ENCODE measurements around the gene COX7A2. TPM values are rescaled to one million over a fixed set of nuclear protein-coding genes. Genes with fewer than 3 reads are reported as not detected.

The COX7A2 gene
- total RNA-seq, 6 donors from 2014 or later: 38.8 to 309 (median 181) TPM

- WGBS, 2 donors: 78 to 84% methylated on average over 4 of the region's 4 CpGs
- ATAC-seq (ENCODE audit: low FRiP score in 2 of 2) (no peak), DNase-seq (no peak)
- Histone ChIP-seq H3K27ac (no peak overlapping the region), H3K9me3 (no peaks in the 10 kb centered on the region), H3K4me1 (peaks cover 0 to 41% (median 0%) of the 10 kb centered on the region in 4 donors), H3K27me3 (no peaks in the 10 kb centered on the region), H3K4me3 (no peak overlapping the region), H3K36me3 (no peaks in the 10 kb centered on the region)
- no peak for TF ChIP-seq POLR2A (IDR thresholded peaks at IDR 0.05)
- TF ChIP-seq POLR2AphosphoS5 (IDR thresholded peaks at IDR 0.05): no peak
- TF ChIP-seq EP300 (IDR thresholded peaks at IDR 0.05): no peak
- TF ChIP-seq CTCF (IDR thresholded peaks at IDR 0.05): no peak
Observed at GRCh38 chr6:75221116-75221515, 22.5 kb downstream of the COX7A2 start.

- no peak for ATAC-seq (ENCODE audit: low FRiP score in 2 of 2)
- TF ChIP-seq EP300 (IDR thresholded peaks at IDR 0.05) (no peak), CTCF (IDR thresholded peaks at IDR 0.05) (no peak), POLR2AphosphoS5 (IDR thresholded peaks at IDR 0.05) (no peak), POLR2A (IDR thresholded peaks at IDR 0.05) (no peak)
- 58 to 75% methylated on average over 1 of the region's 1 CpG for WGBS, 2 donors
- Histone ChIP-seq H3K4me1 (peaks cover 0 to 38% (median 0%) of the 10 kb centered on the region in 4 donors), H3K27me3 (no peaks in the 10 kb centered on the region), H3K27ac (peak overlapping the region in 1 of 4 donors; percentile 8), H3K9me3 (no peaks in the 10 kb centered on the region), H3K4me3 (no peak overlapping the region), H3K36me3 (no peaks in the 10 kb centered on the region)
- DNase-seq: no peak
Observed at GRCh38 chr6:75220357-75220756, 23.2 kb downstream of the COX7A2 start.

- Histone ChIP-seq H3K36me3 (no peaks in the 10 kb centered on the region), H3K9me3 (no peaks in the 10 kb centered on the region), H3K4me3 (no peak overlapping the region), H3K4me1 (peaks cover 0 to 38% (median 0%) of the 10 kb centered on the region in 4 donors), H3K27me3 (no peaks in the 10 kb centered on the region), H3K27ac (no peak overlapping the region)
- no peak for ATAC-seq (ENCODE audit: low FRiP score in 2 of 2)
- TF ChIP-seq EP300 (IDR thresholded peaks at IDR 0.05): no peak
- TF ChIP-seq POLR2A (IDR thresholded peaks at IDR 0.05): no peak
- TF ChIP-seq CTCF (IDR thresholded peaks at IDR 0.05): no peak
- no peak for TF ChIP-seq POLR2AphosphoS5 (IDR thresholded peaks at IDR 0.05)
- WGBS, 2 donors: 72 to 78% methylated on average over 3 of the region's 3 CpGs
- DNase-seq: no peak
Observed at GRCh38 chr6:75219263-75219662, 24.3 kb downstream of the COX7A2 start.

GRCh38 chr6:75217193-75217592 lies 26.4 kb downstream of the COX7A2 start:
- H3K4me3 ChIP-seq: no peak overlapping the region
- H3K27ac ChIP-seq: peak overlapping the region in 3 of 4 donors; percentile 38 to 58 (median 55)
- ATAC-seq (ENCODE audit: low FRiP score in 2 of 2) (peak in 1 of 2 donors; percentile 76), DNase-seq (no peak)
- no peaks in the 10 kb centered on the region for H3K36me3 ChIP-seq
- H3K27me3 ChIP-seq: no peaks in the 10 kb centered on the region
- peaks cover 0 to 33% (median 0%) of the 10 kb centered on the region in 4 donors for H3K4me1 ChIP-seq
- H3K9me3 ChIP-seq: no peaks in the 10 kb centered on the region
- 23 to 26% methylated on average over 4 of the region's 4 CpGs for WGBS, 2 donors
- TF ChIP-seq EP300 (IDR thresholded peaks at IDR 0.05) (peak in 2 of 4 donors; percentile 35 to 59), POLR2AphosphoS5 (IDR thresholded peaks at IDR 0.05) (peak in 1 of 2 donors; percentile 25), CTCF (IDR thresholded peaks at IDR 0.05) (no peak), POLR2A (IDR thresholded peaks at IDR 0.05) (no peak)

- no peaks in the 10 kb centered on the region for H3K9me3 ChIP-seq
- H3K27me3 ChIP-seq: no peaks in the 10 kb centered on the region
- no peak overlapping the region for H3K4me3 ChIP-seq
- H3K36me3 ChIP-seq: no peaks in the 10 kb centered on the region
- H3K4me1 ChIP-seq: peaks cover 0 to 17% (median 3%) of the 10 kb centered on the region in 4 donors
- DNase-seq: no peak
- H3K27ac ChIP-seq: no peak overlapping the region
- 62 to 74% methylated on average over 4 of the region's 4 CpGs for WGBS, 2 donors
- ATAC-seq (ENCODE audit: low FRiP score in 2 of 2): no peak
- no peak for TF ChIP-seq CTCF (IDR thresholded peaks at IDR 0.05)
- no peak for TF ChIP-seq POLR2A (IDR thresholded peaks at IDR 0.05)
- no peak for TF ChIP-seq POLR2AphosphoS5 (IDR thresholded peaks at IDR 0.05)
- TF ChIP-seq EP300 (IDR thresholded peaks at IDR 0.05): no peak
Observed at GRCh38 chr6:75215291-75215690, 28.3 kb downstream of the COX7A2 start.
